Pancreas (tissue), 10 donors: ENCODE results near the gene TMEM269. TPM values are rescaled to one million over a fixed set of nuclear protein-coding genes. Genes with fewer than 3 reads are reported as not detected.

Source experiments
- ATAC-seq, 4 donors: fragments of 200-7000 bp; cut with Tn5 transposase; one replicate each; pipeline versions ENCODE4 v1.8.0 to v1.9.1; 2020; ENCODE audit warnings: mild to moderate bottlenecking in 4 of 4, moderate library complexity in 4 of 4
- DNase-seq, 6 donors: peaks; one replicate each; pipeline ENCODE4 v3.0.0-alpha.2; 2020
- FAIRE-seq: peaks from 2 replicates; lab custom pipeline; 2012; peaks lifted over from hg19 to GRCh38; lab: Jason Lieb, UNC
- H3K27ac ChIP-seq, 4 donors: fragments of 200-600 bp; sonication (generic); 1 replicate in 3 of 4; 2 replicates in 1 of 4; pipeline versions ENCODE4 v1.5.0 to v1.8.0; 2020
- H3K27me3 ChIP-seq, 4 donors: fragments of 200-600 bp; one replicate each; pipeline ENCODE4 v1.8.0; 2021
- H3K36me3 ChIP-seq, 3 donors: fragments of 200-600 bp; sonication (generic) in 1 of 3; one replicate each; pipeline versions ENCODE4 v1.5.0 to v1.8.0; 2020 to 2021
- H3K4me1 ChIP-seq, 3 donors: fragments of 200-600 bp; one replicate each; pipeline ENCODE4 v1.8.0; 2021
- H3K4me3 ChIP-seq, 4 donors: fragments of 200-600 bp; sonication (generic) in 2 of 4; one replicate each; pipeline versions ENCODE4 v1.5.0 to v1.8.0; 2020 to 2021
- H3K9me3 ChIP-seq, 4 donors: fragments of 200-600 bp; one replicate each; pipeline ENCODE4 v1.8.0; 2021
- WGBS, 2 donors: extraction: QIAGEN DNeasy Blood & Tissue Kit; methylation state at CpG; one replicate each; pipeline ENCODE4 v1.1.7; 2013; 5-methylcytosine and 5-hydroxymethylcytosine counted together
- intact Hi-C, 3 donors: fragments of 100-400 bp; cut with DNase I; formaldehyde crosslinking; loops; one replicate each; pipeline versions ENCODE4 v1.11.1 to v1.14.2; 2022
- polyA plus RNA-seq, 2 donors: library from polyadenylated mRNA; stranded (reverse); fragments of 200-250 nt; gene quantifications; one replicate each; pipeline ENCODE4 v1.2.3, GENCODE V29; 2013
- total RNA-seq, 6 donors: library from RNA; stranded (reverse); fragmentation: NEBNext Ultra II Directional in 4 of 6; extraction: Animal tissue kit (Norgen Biotek cat#: 25700) in 4 of 6; gene quantifications; one replicate each; pipeline versions ENCODE4 v1.2.1 to v1.2.4, GENCODE V29; 2021 to 2023
- TF ChIP-seq, protein P1 (sequence below), 4 donors: fragments of 200-600 bp; sonication (generic) in 3 of 4; IDR thresholded peaks; one replicate each; pipeline versions ENCODE4 v1.5.0 to v1.8.0; 2021; ENCODE audit warnings: antibody characterized with exemption in 4 of 4
- donor health status: healthy with polysubstance abuse.
- donor health status: DM: no; HTN: no; CAD: no; lungs with moderate emphysema.
- donor health status: DM: no; HTN: no; CAD: no.
- donor health status: control.
- donor health status: control.
- donor health status: Bipolar disorder and iron deficiency.
- donor health status: DM: yes; HTN: yes; CAD: no.
- donor health status: DM: no; HTN: no; CAD: no.
- donor health status: DM: no; HTN: no; CAD: no.
- donor health status: DM: yes; HTN: yes; CAD: no.

TMEM269 gene
- total and polyA plus RNA-seq, 8 donors, result 0.04 to 0.35 (median 0.21) TPM; not detected in 4

DNA sequence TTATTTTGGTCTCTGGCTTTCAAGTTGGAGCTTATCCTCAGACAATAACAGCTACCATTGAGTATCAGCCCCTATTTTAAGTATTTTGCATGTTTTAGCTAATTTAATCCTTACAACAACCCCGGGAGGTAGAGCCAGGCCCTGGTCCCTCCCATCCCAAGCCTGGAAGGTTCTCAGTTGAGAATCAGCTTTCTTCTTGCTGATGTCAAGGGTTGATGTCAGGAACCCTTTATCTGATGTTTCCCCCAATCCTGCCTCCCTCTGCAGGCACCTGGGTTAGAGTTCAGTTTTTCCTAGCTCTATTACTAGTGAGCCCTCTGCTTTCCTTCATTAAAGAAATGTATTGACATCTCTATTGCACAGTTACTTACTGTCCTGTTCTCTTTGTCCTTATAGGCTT, 36.0 kb downstream of the TMEM269 start:
- 74 to 82% methylated on average over 1 of the region's 1 CpG for WGBS, 2 donors
- FAIRE-seq (no peak), ATAC-seq (no peak), DNase-seq (no peak)
- H3K4me1 ChIP-seq, result peaks cover 0 to 19% (median 16%) of the 10 kb centered on the region in 3 donors
- TF ChIP-seq, protein P1, sequence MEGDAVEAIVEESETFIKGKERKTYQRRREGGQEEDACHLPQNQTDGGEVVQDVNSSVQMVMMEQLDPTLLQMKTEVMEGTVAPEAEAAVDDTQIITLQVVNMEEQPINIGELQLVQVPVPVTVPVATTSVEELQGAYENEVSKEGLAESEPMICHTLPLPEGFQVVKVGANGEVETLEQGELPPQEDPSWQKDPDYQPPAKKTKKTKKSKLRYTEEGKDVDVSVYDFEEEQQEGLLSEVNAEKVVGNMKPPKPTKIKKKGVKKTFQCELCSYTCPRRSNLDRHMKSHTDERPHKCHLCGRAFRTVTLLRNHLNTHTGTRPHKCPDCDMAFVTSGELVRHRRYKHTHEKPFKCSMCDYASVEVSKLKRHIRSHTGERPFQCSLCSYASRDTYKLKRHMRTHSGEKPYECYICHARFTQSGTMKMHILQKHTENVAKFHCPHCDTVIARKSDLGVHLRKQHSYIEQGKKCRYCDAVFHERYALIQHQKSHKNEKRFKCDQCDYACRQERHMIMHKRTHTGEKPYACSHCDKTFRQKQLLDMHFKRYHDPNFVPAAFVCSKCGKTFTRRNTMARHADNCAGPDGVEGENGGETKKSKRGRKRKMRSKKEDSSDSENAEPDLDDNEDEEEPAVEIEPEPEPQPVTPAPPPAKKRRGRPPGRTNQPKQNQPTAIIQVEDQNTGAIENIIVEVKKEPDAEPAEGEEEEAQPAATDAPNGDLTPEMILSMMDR (IDR thresholded peaks at IDR 0.05), result no peak
- no peak overlapping the region for H3K27ac ChIP-seq
- no peaks in the 10 kb centered on the region for H3K27me3 ChIP-seq
- H3K36me3 ChIP-seq, result no peaks in the 10 kb centered on the region
- intact Hi-C loops, result no loop called here
- H3K4me3 ChIP-seq, result no peak overlapping the region
- H3K9me3 ChIP-seq, result no peaks in the 10 kb centered on the region

DNA sequence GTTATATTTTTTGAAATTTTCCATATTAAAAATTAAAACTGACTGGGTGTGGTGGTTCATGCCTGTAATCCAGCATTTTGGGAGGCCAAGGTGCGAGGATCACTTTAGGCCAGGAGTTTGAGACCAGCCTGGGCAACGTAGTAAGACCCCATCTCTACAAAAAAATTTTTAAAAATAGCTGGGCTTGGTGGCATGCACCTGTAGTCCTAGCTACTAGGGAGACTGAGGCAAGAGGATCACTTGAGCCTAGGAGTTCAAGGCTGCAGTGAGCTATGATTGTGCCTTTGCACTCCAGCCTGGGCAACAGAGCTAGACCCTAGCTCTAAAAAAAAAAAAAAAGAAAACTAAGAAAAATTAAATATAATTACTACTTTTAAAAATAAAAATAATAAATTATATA, 36.9 kb downstream of the TMEM269 start:
- H3K27ac ChIP-seq, result no peak overlapping the region
- no peak for DNase-seq
- ATAC-seq, result no peak
- no peak overlapping the region for H3K4me3 ChIP-seq
- H3K27me3 ChIP-seq, result no peaks in the 10 kb centered on the region
- intact Hi-C loops, result no loop called here
- TF ChIP-seq, protein P1 (IDR thresholded peaks at IDR 0.05), result no peak
- no peaks in the 10 kb centered on the region for H3K9me3 ChIP-seq
- 97 to 99% methylated on average over 2 of the region's 2 CpGs for WGBS, 2 donors
- no peaks in the 10 kb centered on the region for H3K36me3 ChIP-seq
- no peak for FAIRE-seq
- H3K4me1 ChIP-seq, result peaks cover 0 to 16% (median 12%) of the 10 kb centered on the region in 3 donors

DNA sequence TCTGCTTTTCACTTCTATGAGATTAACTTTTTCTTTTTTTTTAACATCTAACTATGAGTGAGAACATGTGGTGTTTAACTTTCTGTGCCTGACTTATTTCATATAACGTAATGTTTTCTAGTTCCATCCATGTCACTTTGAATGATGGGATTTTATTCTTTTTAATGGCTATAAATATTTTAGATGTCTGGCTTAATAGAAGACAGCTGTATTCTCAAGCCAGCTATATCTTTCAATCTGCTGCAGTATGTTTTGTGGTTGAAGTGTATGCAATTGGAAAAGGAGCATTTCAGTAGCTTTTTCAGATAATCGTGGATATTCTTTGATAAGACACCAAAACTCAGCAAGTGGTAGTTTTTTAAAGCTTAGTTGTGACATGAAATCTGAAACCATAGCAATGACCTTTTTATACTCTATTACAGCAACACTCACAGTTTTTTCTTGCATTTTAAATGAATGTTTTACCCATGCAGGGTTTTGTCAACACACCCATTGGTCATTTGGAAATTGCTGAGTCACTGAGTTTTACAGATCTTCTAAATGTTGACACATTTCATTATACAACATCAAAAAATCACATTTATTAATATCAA, 38.1 kb downstream of the TMEM269 start:
- H3K27me3 ChIP-seq, result no peaks in the 10 kb centered on the region
- FAIRE-seq (no peak), ATAC-seq (peak in 1 of 4 donors; percentile 29), DNase-seq (no peak)
- no peaks in the 10 kb centered on the region for H3K36me3 ChIP-seq
- TF ChIP-seq, protein P1 (IDR thresholded peaks at IDR 0.05), result no peak
- H3K27ac ChIP-seq, result no peak overlapping the region
- WGBS, 2 donors, result 53 to 55% methylated on average over 2 of the region's 2 CpGs
- H3K9me3 ChIP-seq, result no peaks in the 10 kb centered on the region
- intact Hi-C loops, result no loop called here
- peaks cover 0 to 11% (median 8%) of the 10 kb centered on the region in 3 donors for H3K4me1 ChIP-seq
- H3K4me3 ChIP-seq, result no peak overlapping the region

DNA sequence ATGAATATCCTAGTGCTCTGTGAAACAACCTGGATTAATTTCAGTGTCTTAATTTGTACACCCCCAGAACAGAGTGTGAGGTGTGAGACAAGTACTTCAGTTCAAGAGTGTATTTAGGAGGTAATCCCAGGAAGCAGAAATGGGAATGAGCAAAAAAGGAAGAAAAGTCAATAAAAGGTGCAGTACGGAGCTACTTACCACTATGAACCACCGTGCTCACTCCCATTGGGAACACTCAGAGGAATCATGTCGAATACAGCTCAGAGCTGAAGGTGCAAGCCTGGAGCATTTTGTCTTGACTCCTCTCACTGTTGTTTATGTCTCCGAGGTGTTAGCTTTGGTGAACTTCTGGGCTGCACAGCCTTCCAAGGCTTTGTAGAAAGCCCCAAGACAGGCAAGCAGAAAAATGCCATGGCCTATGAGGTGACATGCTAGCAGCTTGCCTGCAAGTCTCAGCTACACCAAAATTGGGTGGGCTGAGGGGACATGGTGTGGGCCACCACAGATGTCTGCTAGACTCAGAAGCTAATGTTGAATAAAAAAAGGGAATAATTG, 39.8 kb downstream of the TMEM269 start:
- Histone ChIP-seq H3K36me3 (no peaks in the 10 kb centered on the region), H3K4me3 (no peak overlapping the region), H3K27me3 (no peaks in the 10 kb centered on the region), H3K4me1 (peaks cover 0 to 8% (median 0%) of the 10 kb centered on the region in 3 donors), H3K9me3 (no peaks in the 10 kb centered on the region), H3K27ac (no peak overlapping the region)
- intact Hi-C loops, result no loop called here
- ATAC-seq (no peak), FAIRE-seq (no peak), DNase-seq (no peak)
- TF ChIP-seq, protein P1 (IDR thresholded peaks at IDR 0.05), result no peak
- WGBS, 2 donors, result 97% methylated on average over 4 of the region's 4 CpGs
